NCI-H2227 treated with DMSO at 0.1 percent for 48 hours (cell line): Measurements from ENCODE around the gene CD9.
A peak's percentile ranks its signal among the peaks of the same experiment; 100 is the strongest.

ENCODE experiments used
- DNase-seq: peaks from one replicate; lab custom pipeline; 2025; lab: John Stamatoyannopoulos, UW

CD9 gene

DNA sequence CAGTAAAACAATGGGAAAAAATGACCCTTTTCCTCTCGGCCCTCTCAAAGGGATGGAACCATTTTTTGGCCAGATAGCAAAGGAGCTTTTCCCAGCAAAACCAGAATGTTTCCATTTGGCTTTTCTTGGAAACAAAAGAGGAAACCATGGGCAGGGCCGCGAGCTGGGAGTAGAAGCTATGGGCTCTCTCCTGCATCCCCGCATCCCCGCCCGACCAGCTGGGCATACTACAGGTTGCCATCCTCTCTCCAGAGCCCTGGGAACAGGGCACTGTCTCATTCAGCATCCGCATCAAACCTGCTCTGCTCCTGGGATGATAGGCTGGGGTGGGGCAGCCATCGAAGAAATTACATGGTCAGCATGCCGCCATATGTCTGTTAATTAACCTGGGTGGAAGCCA, 20.9 kb downstream of the CD9 start:
- DNase-seq, result no peak

DNA sequence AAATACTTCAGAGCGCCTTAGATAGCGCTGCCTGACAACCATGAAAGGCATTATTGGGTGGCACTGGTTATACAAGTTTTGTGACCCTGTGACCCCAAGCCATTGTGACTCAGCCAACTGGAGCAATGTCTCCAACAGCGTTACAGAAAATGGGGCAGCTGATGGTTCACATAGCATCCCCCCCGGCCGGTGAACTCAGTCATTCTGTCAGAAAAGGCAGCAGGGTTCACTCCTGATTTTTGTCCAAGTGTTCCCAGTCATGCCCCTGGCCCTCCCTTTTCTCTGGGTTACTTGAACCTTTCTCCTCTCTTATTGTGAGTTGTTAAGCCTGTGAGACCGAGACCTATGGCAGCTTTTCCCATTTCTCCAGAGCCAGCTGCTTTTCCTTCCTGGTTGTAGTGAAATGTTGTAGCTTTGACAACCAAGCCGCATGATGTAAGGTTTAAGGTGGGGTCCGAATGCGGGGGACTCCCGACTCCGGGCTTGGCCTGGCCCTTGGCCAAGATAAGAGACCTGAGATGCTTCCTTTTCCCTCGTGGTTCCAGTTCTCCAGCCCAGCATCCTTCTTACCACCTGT, 22.0 kb downstream of the CD9 start:
- no peak for DNase-seq

DNA sequence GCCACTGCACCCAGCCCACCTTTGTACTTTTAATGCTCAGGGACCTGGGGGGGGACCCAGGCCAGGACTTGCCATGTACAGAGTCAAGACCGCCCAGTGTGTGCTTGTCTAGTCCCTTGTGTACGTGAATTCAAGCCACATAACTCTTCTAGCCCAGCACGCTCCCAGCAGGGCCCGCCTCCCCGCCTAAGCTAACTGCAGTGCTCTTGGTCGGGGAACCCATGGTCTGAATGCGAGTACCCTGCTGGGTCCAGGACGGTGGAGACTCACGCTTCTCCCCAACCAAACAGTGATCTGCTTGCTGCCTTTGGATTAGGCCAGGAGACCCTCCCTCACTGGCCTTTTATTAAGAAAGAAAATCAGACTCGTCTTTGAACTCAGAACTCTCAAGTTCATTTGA, 23.3 kb downstream of the CD9 start:
- DNase-seq, result no peak

GRCh38 chr12:6224550-6224949, 24.4 kb downstream of the CD9 start:
- DNase-seq, result no peak

DNA sequence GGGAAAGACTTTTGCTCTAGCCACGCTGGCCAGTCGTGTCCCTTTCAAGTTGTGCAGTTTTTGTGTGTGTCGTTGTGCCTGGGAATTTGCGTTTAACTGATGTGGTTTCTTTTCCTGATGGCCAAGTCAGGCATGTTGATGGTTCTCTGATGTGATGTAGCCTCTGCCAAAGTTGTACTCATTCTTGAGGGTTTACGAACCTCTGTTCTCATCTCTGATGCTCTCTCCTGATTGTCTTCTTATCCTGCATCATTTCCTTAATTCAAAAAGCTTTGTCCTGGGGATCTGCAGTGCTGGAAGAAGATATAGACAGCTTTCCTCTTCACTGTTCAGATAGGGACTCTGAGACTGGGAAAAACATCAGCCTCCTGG, 25.4 kb downstream of the CD9 start:
- DNase-seq, result no peak

- DNase-seq, result no peak
These were observed 25.9 kb downstream of the CD9 start for GRCh38 chr12:6226002-6226678.

DNA sequence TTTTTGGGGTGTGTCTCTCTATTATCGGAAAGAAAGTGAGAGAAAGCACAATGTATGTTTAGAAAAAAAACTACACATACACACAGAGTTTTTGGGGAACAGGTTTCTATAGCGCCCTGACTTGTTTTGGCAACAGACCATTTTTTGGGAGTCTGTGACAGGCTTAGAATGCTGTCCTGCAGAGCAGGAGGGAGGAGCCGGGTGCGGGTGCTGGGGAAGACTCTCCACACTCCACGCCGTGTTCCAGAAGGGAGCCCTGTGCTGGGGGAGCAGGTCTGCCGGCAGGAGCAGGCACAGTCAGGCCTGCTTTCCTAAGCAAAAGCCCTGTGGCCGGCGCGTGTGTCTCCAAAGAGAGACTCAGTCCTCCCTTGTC, 26.5 kb downstream of the CD9 start:
- no peak for DNase-seq

GRCh38 chr12:6228535-6229223, 28.5 kb downstream of the CD9 start:
- no peak for DNase-seq

DNA sequence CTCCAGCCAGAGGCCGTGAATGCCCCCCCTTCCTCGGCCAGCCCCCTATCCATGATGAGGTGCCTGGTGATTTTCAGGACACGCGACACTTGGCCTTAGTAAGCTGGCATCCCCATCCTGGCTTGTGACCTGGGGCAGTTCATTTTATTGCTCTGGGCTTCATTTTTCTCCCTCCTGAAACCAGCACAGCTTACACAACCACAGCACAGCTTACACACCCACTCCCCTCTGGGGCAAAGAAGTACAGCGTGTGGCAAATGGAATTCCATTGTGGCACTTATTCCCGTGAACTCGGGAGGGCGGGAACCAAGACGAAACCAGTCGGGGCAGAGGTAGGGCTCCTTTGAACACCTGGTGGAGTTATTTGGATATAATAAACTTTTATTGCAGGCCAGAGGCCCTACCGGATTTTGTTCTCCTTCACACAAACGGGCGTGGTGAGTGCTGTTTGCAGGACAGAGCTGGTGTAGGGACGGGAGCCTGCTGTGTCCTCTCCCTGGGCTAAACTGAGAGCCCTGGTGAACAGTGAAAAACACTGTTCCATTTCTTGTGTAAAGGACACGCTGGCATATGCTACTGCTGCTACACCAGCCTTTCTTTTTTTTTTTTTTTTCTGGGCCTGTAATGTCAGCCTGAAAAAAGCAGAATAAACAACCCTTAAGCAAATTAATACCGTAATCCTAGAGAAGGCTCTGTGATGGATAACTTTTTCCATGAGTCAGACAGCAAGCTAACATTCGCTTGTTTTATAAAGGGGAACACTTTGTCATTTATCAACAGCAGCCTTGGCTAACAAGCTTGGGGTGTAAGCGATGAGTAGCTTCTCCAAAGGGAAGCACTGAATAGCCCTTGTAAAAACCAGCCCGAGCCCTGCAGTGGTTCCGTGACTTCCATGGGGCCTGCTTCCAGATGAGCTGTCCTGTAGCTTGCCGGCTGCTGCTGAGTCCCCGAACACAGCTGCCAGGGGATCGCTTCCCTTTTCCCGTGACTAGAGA, 29.3 kb downstream of the CD9 start:
- no peak for DNase-seq

- no peak for DNase-seq
These were observed 30.3 kb downstream of the CD9 start for GRCh38 chr12:6230321-6231110.

DNA sequence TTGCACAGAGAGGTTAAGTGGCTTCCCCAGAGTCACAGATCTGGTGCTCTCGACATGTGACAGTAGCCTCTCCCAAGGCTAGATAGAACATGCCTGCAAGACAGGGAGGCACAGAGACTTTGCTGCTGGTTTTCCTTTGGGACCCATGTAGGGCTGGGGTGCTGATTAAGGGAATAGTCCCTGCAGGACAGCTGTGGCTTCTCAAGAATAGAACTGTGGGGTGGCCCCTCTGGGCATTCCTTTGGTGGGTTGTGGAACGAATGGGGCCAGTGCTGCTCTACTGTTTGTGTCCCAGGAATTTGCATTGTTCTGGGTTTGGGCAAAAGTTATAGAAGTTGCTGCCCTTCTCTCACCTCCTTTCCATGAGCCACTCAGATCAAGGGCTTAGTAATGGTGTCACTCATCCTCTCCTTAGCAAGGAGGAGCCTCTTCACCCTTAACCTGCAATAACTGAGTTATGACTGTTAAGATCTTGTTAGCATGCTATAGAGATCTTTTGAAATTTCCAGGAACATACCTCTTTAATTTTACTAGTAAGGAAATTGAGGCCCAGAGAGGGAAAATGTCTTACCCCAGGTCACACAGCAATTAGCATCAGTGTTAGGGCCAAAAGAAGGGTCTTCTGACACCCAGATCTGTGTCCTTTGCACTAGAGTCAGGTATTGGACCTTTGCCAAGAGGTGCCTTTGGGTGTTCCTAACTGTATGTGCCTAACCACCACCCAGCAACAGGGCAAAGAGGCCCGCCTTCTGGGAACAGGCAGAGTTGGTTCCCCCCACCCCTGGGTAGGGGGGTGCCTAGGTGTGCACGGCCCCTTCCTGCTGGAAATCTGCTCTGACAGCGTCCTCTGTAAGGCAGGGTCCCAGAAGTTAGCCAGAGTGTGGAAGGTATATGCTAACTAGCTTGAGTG, 31.4 kb downstream of the CD9 start:
- DNase-seq, result no peak

DNA sequence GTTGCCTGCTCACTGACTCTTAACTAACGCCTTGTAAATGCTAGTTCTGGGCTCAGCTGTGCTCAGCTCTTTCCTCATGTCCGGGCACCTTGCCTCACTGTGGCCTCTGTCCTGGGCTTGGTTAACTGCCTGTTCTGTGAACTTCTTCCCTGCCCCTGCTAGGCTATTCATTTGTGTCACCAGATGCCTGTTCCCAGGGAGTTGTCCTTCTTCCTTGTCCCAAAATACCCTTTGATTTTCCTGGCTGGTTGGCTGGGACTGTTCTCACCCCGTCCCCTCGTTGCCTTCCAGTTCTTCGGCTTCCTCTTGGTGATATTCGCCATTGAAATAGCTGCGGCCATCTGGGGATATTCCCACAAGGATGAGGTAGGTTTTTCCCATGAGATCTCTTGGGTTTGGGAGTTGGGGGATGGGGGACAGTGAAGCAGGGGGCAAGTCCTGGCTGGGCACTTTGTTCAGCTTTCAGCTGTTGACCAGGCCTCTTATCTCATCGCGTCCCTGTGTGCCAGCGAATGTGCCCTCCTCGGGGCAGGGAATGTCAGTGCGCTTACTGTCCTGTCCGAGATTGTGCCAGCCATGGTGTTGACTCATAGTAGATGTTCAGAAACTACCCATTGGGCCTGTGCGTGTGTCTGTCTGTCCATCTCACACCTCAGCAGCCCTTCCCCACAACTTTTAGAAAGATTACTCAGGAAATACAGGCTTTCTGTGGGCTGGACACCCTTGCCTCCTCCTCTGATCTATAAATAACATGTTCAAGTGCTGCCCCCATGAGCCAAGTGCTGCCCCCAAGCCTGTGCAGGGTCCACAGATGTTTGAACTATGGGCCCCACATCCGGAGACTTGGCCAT, 33.1 kb downstream of the CD9 start:
- no peak for DNase-seq

- DNase-seq, result peak; percentile 5
These were observed 34.0 kb downstream of the CD9 start for GRCh38 chr12:6234214-6234613.

GRCh38 chr12:6234906-6235305, 34.7 kb downstream of the CD9 start:
- DNase-seq, result no peak

DNA sequence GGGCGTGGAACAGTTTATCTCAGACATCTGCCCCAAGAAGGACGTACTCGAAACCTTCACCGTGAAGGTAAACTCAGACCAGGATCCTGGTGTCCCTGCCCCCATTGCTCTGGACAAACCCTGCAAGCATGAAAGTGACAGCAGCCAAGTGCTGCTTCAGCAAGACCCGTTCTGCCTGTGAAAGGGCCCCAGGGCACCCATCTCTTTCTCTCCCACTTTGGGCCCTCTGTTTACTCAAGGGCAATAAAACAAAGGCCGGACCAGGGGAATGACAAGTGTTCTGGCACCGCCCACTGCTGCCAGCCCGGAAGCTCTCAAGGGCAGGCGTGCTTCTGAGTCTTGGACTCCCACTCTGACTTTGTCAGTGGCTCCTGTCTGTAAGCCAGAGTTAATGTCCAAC, 35.3 kb downstream of the CD9 start:
- DNase-seq, result no peak

DNA sequence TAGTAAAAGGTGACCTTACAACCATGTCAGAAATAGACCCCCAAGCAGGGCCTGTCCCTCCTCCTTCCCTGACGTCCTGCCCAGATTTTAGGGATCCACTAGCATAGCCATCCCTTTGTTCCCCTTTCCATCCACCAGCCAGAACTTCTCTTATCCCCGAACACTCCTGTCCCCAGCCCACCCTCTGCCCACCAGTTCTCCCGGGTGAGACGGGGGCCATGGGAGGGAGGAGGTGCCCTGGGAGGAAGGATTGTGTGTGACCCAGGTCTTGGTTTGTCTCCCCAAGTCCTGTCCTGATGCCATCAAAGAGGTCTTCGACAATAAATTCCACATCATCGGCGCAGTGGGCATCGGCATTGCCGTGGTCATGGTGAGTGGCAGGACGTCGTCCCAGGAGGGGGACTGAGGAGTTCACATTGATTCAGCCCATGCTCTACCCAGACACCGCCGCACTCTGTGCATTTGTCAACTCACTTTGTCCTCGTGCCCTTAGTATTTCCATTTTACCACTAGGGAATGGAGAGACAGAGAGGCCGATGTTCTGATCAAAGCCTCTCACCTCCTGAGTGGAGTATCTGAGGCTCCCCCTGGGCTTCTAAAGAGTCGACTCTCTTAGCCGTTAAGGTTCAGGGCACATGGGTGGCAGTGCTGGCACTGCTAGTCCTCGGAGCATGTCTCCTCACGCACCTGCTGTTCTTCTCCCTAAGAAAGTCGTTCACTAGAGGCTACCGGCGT, 35.9 kb downstream of the CD9 start:
- no peak for DNase-seq

DNA sequence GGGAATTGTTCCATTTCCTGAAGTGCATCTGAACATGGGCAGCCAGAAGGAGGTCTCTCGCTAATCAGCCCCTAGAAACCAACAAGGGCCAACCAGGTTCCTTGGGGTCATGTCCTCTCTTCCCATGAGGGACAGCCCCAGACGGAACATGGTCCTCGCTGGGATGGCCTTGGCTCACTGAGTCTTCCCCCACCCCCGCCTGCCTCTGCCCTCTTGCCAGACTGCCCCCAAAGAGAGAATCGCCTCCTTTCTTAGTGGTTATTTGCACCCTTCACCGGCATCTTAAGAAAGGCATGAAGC, 36.4 kb downstream of the CD9 start:
- DNase-seq, result no peak

DNA sequence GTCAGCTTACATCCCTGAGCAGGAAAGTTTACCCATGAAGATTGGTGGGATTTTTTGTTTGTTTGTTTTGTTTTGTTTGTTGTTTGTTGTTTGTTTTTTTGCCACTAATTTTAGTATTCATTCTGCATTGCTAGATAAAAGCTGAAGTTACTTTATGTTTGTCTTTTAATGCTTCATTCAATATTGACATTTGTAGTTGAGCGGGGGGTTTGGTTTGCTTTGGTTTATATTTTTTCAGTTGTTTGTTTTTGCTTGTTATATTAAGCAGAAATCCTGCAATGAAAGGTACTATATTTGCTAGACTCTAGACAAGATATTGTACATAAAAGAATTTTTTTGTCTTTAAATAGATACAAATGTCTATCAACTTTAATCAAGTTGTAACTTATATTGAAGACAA, 37.6 kb downstream of the CD9 start:
- DNase-seq, result no peak

GRCh38 chr12:6238875-6239274, 38.7 kb downstream of the CD9 start:
- DNase-seq, result no peak
